ENCODE measurements around the gene ABLIM1. TPM values are rescaled to one million over a fixed set of nuclear protein-coding genes. Genes with fewer than 3 reads are reported as not detected.
A peak's percentile ranks its signal among the peaks of the same experiment; 100 is the strongest.

ABLIM1 gene
- total RNA-seq, 6 donors from 2014 or later, result 92.2 to 153 (median 131) TPM

DNA sequence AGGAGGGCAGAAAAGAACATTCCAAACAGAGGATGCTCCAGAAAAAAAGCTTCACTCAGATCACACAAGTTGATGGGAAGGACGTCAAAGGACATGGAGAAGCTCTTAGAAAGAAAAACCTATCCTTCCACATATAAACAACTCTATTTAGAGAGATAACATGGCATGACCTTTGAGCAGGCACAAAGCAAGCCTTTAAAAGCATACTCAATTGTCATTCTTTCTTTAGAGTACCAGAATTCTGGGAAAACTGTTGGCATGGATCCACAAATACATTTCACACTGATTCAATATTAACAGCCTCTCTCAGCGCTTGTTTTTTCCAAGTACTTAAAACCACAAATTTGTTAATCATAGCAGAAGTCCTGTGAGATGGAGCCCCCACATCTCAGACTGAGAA lies 7.3 kb upstream of the ABLIM1 start:
- Histone ChIP-seq H3K9me3 (no peaks in the 10 kb centered on the region), H3K27me3 (no peaks in the 10 kb centered on the region), H3K27ac (peak overlapping the region in 1 of 4 donors; percentile 25), H3K4me3 (no peak overlapping the region), H3K36me3 (no peaks in the 10 kb centered on the region), H3K4me1 (peaks cover 6 to 21% (median 14%) of the 10 kb centered on the region in 4 donors)
- no peak for DNase-seq
- 37 to 41% methylated on average over 2 of the region's 2 CpGs for WGBS, 2 donors
- TF ChIP-seq CTCF (IDR thresholded peaks at IDR 0.05) (no peak), EP300 (IDR thresholded peaks at IDR 0.05) (no peak), POLR2AphosphoS5 (IDR thresholded peaks at IDR 0.05) (no peak), POLR2A (IDR thresholded peaks at IDR 0.05) (no peak)
- ATAC-seq (ENCODE audit: low FRiP score in 2 of 2), result no peak

GRCh38 chr10:114664127-114664526 lies 6.1 kb upstream of the ABLIM1 start:
- TF ChIP-seq POLR2AphosphoS5 (IDR thresholded peaks at IDR 0.05) (no peak), POLR2A (IDR thresholded peaks at IDR 0.05) (no peak), EP300 (IDR thresholded peaks at IDR 0.05) (no peak), CTCF (IDR thresholded peaks at IDR 0.05) (no peak)
- H3K4me1 ChIP-seq, result peaks cover 6 to 21% (median 14%) of the 10 kb centered on the region in 4 donors
- H3K36me3 ChIP-seq, result no peaks in the 10 kb centered on the region
- no peaks in the 10 kb centered on the region for H3K9me3 ChIP-seq
- H3K27ac ChIP-seq, result no peak overlapping the region
- WGBS, 2 donors, result 58 to 73% methylated on average over 4 of the region's 4 CpGs
- DNase-seq (no peak), ATAC-seq (ENCODE audit: low FRiP score in 2 of 2) (no peak)
- no peak overlapping the region for H3K4me3 ChIP-seq
- H3K27me3 ChIP-seq, result no peaks in the 10 kb centered on the region

DNA sequence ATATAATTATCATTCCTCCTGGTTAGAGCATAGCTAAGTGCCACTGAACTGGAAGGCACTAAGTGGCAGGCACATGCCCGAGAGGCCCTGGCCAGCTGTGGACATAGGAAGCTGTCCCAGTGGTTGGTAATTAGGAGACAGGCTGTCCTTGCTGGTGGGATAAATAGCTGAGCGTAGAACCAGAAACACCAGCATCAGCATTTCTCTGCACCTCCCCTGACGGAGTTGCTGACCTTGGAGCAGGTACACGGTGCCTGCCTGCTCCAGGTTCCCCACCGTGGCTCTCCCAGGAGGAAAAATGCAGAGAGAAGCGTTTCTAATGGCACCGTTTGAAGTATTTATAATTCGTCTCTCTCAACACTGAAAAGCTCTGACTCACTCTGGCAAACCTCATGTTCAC lies 5.6 kb upstream of the ABLIM1 start:
- no peak for DNase-seq
- 66 to 72% methylated on average over 8 of the region's 8 CpGs for WGBS, 2 donors

GRCh38 chr10:114662646-114663217 lies 4.7 kb upstream of the ABLIM1 start:
- no peak overlapping the region for H3K27ac ChIP-seq
- no peak overlapping the region for H3K4me3 ChIP-seq
- ATAC-seq (ENCODE audit: low FRiP score in 2 of 2) (no peak), DNase-seq (no peak)
- no peaks in the 10 kb centered on the region for H3K9me3 ChIP-seq
- H3K4me1 ChIP-seq, result peaks cover 6 to 21% (median 14%) of the 10 kb centered on the region in 4 donors
- no peaks in the 10 kb centered on the region for H3K36me3 ChIP-seq
- no peak for TF ChIP-seq POLR2A (IDR thresholded peaks at IDR 0.05)
- TF ChIP-seq CTCF (IDR thresholded peaks at IDR 0.05), result no peak
- TF ChIP-seq EP300 (IDR thresholded peaks at IDR 0.05), result no peak
- TF ChIP-seq POLR2AphosphoS5 (IDR thresholded peaks at IDR 0.05), result no peak
- no peaks in the 10 kb centered on the region for H3K27me3 ChIP-seq
- WGBS, 2 donors, result 80 to 91% methylated on average over 5 of the region's 5 CpGs

More for the DNA sequence above, 5.6 kb upstream of the ABLIM1 start:
- no peak for ATAC-seq (ENCODE audit: low FRiP score in 2 of 2)
- no peaks in the 10 kb centered on the region for H3K9me3 ChIP-seq
- TF ChIP-seq POLR2A (IDR thresholded peaks at IDR 0.05) (no peak), CTCF (IDR thresholded peaks at IDR 0.05) (no peak), EP300 (IDR thresholded peaks at IDR 0.05) (no peak), POLR2AphosphoS5 (IDR thresholded peaks at IDR 0.05) (no peak)
- no peak overlapping the region for H3K4me3 ChIP-seq
- no peaks in the 10 kb centered on the region for H3K36me3 ChIP-seq
- no peak overlapping the region for H3K27ac ChIP-seq
- no peaks in the 10 kb centered on the region for H3K27me3 ChIP-seq
- peaks cover 6 to 21% (median 14%) of the 10 kb centered on the region in 4 donors for H3K4me1 ChIP-seq
